ENCODE data around the gene PYGL. TPM values are rescaled to one million over a fixed set of nuclear protein-coding genes. Genes with fewer than 3 reads are reported as not detected.
"Not testable (repeated sequence)": the region's sequence is repeated elsewhere in the genome, so short reads cannot be mapped to it uniquely, and the experiment has no call there.

The PYGL gene
- total RNA-seq, 2 experiments from 2014 or later: 1.0 to 1.3 TPM

GRCh38 chr14:50956421-50956820, 12.1 kb upstream of the PYGL start:
- POLR2A ChIA-PET, CTCF ChIA-PET: not testable (repeated sequence)

GRCh38 chr14:50955373-50956043, 11.2 kb upstream of the PYGL start:
- POLR2A ChIA-PET: no interaction called here
- CTCF ChIA-PET: interaction anchor here (1.0 kb wide), 1 partner anchor 133 kb away, joined by 3 read pairs; no protein-coding TSS in a partner anchor

GRCh38 chr14:50954811-50955372, 10.6 kb upstream of the PYGL start:
- CTCF ChIA-PET: interaction anchor here (1.0 kb wide), 1 partner anchor 132 kb away, joined by 3 read pairs; no protein-coding TSS in a partner anchor

GRCh38 chr14:50953502-50953901, 9.2 kb upstream of the PYGL start:
- CTCF ChIA-PET: no interaction called here
- POLR2A ChIA-PET: no interaction called here

More at GRCh38 chr14:50954811-50955372, 10.6 kb upstream of the PYGL start:
- POLR2A ChIA-PET: no interaction called here

- CTCF ChIA-PET: no interaction called here
These were observed 6.7 kb upstream of the PYGL start for GRCh38 chr14:50951032-50951431.

GRCh38 chr14:50948205-50948604, 3.9 kb upstream of the PYGL start:
- ChIA-PET CTCF (no interaction called here), POLR2A (no interaction called here)

More at GRCh38 chr14:50951032-50951431, 6.7 kb upstream of the PYGL start:
- POLR2A ChIA-PET: no interaction called here

GRCh38 chr14:50947446-50947845, 3.2 kb upstream of the PYGL start:
- ChIA-PET CTCF (no interaction called here), POLR2A (no interaction called here)

GRCh38 chr14:50946234-50946935, 2.1 kb upstream of the PYGL start:
- CTCF ChIA-PET: no interaction called here
- POLR2A ChIA-PET: no interaction called here

- CTCF ChIA-PET: no interaction called here
These were observed 547 bp upstream of the PYGL start for GRCh38 chr14:50944647-50945413.

GRCh38 chr14:50943261-50943942, 881 bp downstream of the PYGL start:
- ChIA-PET CTCF (no interaction called here), POLR2A (no interaction called here)

More at GRCh38 chr14:50944647-50945413, 547 bp upstream of the PYGL start:
- POLR2A ChIA-PET: no interaction called here

GRCh38 chr14:50941638-50942037, 2.6 kb downstream of the PYGL start:
- POLR2A ChIA-PET, CTCF ChIA-PET: not testable (repeated sequence)

GRCh38 chr14:50941151-50941550, 3.1 kb downstream of the PYGL start:
- ChIA-PET POLR2A (no interaction called here), CTCF (no interaction called here)

- POLR2A ChIA-PET: no interaction called here
These were observed 6.5 kb downstream of the PYGL start for GRCh38 chr14:50937800-50938199.

GRCh38 chr14:50937325-50937724, 7.0 kb downstream of the PYGL start:
- ChIA-PET POLR2A (no interaction called here), CTCF (no interaction called here)

More at GRCh38 chr14:50937800-50938199, 6.5 kb downstream of the PYGL start:
- CTCF ChIA-PET: no interaction called here

GRCh38 chr14:50936882-50937281, 7.4 kb downstream of the PYGL start:
- POLR2A ChIA-PET: interaction anchor here (0.5 kb wide), 1 partner anchor 100 kb away, joined by 4 read pairs; no protein-coding TSS in a partner anchor
- CTCF ChIA-PET: no interaction called here

- ChIA-PET CTCF (no interaction called here), POLR2A (no interaction called here)
These were observed 8.3 kb downstream of the PYGL start for GRCh38 chr14:50936016-50936340.

- ChIA-PET CTCF (no interaction called here), POLR2A (no interaction called here)
These were observed 8.9 kb downstream of the PYGL start for GRCh38 chr14:50935126-50936015.

GRCh38 chr14:50932592-50933495, 11.4 kb downstream of the PYGL start:
- POLR2A ChIA-PET: no interaction called here
- CTCF ChIA-PET: no interaction called here
